ENCODE measurements around the gene RNF213. TPM values are rescaled to one million over a fixed set of nuclear protein-coding genes. Genes with fewer than 3 reads are reported as not detected.

The RNF213 gene
- total RNA-seq, 1 donor from 2014 or later, result 120 TPM

GRCh38 chr17:80248894-80249710 lies 11.6 kb upstream of the RNF213 start:
- FAIRE-seq (no peak), DNase-seq (ENCODE audit: low read depth) (no peak)
- Histone ChIP-seq H3K79me2 (ENCODE audit: insufficient read depth, low read length) (no peaks in the 10 kb centered on the region), H3K4me1 (ENCODE audit: insufficient read depth, low read length) (no peaks in the 10 kb centered on the region), H3K27me3 (ENCODE audit: insufficient read depth, low read length) (no peaks in the 10 kb centered on the region), H4K20me1 (ENCODE audit: insufficient read depth, low read length) (no peaks in the 10 kb centered on the region), H3K27ac (ENCODE audit: low read depth, low read length) (no peak overlapping the region), H3K9me3 (ENCODE audit: insufficient read depth, low read depth, low read length) (no peaks in the 10 kb centered on the region), H2AFZ (ENCODE audit: low read depth, low read length) (no peak overlapping the region), H3K4me2 (ENCODE audit: low read length) (no peak overlapping the region), H3K9ac (ENCODE audit: low read length) (no peak overlapping the region), H3K36me3 (ENCODE audit: insufficient read depth, low read length) (no peaks in the 10 kb centered on the region), H3K4me3 (ENCODE audit: insufficient read depth, low read depth, low read length) (no peak overlapping the region)
- Mint-ChIP-seq H3K9me3 (ENCODE audit: unreplicated experiment) (no peaks in the 10 kb centered on the region), H3K36me3 (ENCODE audit: low read depth, unreplicated experiment) (peaks cover 11% of the 10 kb centered on the region), H3K4me3 (ENCODE audit: unreplicated experiment) (no peak overlapping the region), H3K4me1 (ENCODE audit: low read depth, unreplicated experiment) (no peaks in the 10 kb centered on the region), H3K27ac (ENCODE audit: unreplicated experiment) (no peak overlapping the region), H3K27me3 (ENCODE audit: low read depth, unreplicated experiment) (no peaks in the 10 kb centered on the region)
- TF ChIP-seq EZH2 (IDR thresholded peaks at IDR 0.05; ENCODE audit: insufficient read depth, low read length) (no peak), CTCF (IDR thresholded peaks at IDR 0.05; ENCODE audit: insufficient read depth, low read depth, low read length) (no peak)

DNA sequence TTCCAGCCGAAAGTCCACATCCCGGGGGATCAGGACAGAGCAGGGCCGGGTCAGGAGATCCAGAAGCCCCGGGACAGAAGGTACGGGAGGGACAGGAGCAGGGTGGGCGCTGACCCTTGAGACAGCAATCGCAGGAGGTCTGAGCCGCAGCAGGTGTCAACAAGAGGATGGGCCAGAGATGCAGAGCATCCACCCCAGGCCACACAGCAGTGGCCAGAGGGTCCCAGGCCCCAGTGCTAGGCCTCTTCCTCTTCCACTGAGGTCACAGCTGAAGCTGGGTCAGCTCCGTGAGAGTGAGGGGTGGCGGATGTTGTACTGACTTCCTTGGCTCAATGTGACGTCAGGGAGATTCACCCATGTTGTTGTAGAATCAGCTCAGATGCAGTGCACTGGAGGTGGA lies 8.7 kb upstream of the RNF213 start:
- H3K4me3 ChIP-seq (ENCODE audit: insufficient read depth, low read depth, low read length), result no peak overlapping the region
- no peak overlapping the region for H3K4me2 ChIP-seq (ENCODE audit: low read length)
- H3K27me3 Mint-ChIP-seq (ENCODE audit: low read depth, unreplicated experiment), result no peaks in the 10 kb centered on the region
- peak overlapping the region; percentile 69 for H3K27ac Mint-ChIP-seq (ENCODE audit: unreplicated experiment)
- peaks cover 12% of the 10 kb centered on the region for H3K4me1 Mint-ChIP-seq (ENCODE audit: low read depth, unreplicated experiment)
- DNase-seq (ENCODE audit: low read depth) (no peak), FAIRE-seq (no peak)
- H3K79me2 ChIP-seq (ENCODE audit: insufficient read depth, low read length), result no peaks in the 10 kb centered on the region
- H2AFZ ChIP-seq (ENCODE audit: low read depth, low read length), result no peak overlapping the region
- H3K27me3 ChIP-seq (ENCODE audit: insufficient read depth, low read length), result no peaks in the 10 kb centered on the region
- peaks cover 7% of the 10 kb centered on the region for H3K4me1 ChIP-seq (ENCODE audit: insufficient read depth, low read length)
- H3K36me3 ChIP-seq (ENCODE audit: insufficient read depth, low read length), result no peaks in the 10 kb centered on the region
- H3K9me3 ChIP-seq (ENCODE audit: insufficient read depth, low read depth, low read length), result no peaks in the 10 kb centered on the region
- no peaks in the 10 kb centered on the region for H4K20me1 ChIP-seq (ENCODE audit: insufficient read depth, low read length)
- H3K27ac ChIP-seq (ENCODE audit: low read depth, low read length), result no peak overlapping the region
- TF ChIP-seq EZH2 (IDR thresholded peaks at IDR 0.05; ENCODE audit: insufficient read depth, low read length) (no peak), CTCF (IDR thresholded peaks at IDR 0.05; ENCODE audit: insufficient read depth, low read depth, low read length) (no peak)
- H3K36me3 Mint-ChIP-seq (ENCODE audit: low read depth, unreplicated experiment), result peaks cover 3% of the 10 kb centered on the region
- no peak overlapping the region for H3K9ac ChIP-seq (ENCODE audit: low read length)
- no peak overlapping the region for H3K4me3 Mint-ChIP-seq (ENCODE audit: unreplicated experiment)
- no peaks in the 10 kb centered on the region for H3K9me3 Mint-ChIP-seq (ENCODE audit: unreplicated experiment)

- Mint-ChIP-seq H3K36me3 (ENCODE audit: low read depth, unreplicated experiment) (peaks cover 3% of the 10 kb centered on the region), H3K4me3 (ENCODE audit: unreplicated experiment) (no peak overlapping the region), H3K9me3 (ENCODE audit: unreplicated experiment) (no peaks in the 10 kb centered on the region), H3K4me1 (ENCODE audit: low read depth, unreplicated experiment) (peaks cover 12% of the 10 kb centered on the region), H3K27ac (ENCODE audit: unreplicated experiment) (no peak overlapping the region), H3K27me3 (ENCODE audit: low read depth, unreplicated experiment) (no peaks in the 10 kb centered on the region)
- no peak overlapping the region for H3K27ac ChIP-seq (ENCODE audit: low read depth, low read length)
- no peak for FAIRE-seq
- no peak overlapping the region for H3K9ac ChIP-seq (ENCODE audit: low read length)
- DNase-seq (ENCODE audit: low read depth), result no peak
- H3K79me2 ChIP-seq (ENCODE audit: insufficient read depth, low read length), result no peaks in the 10 kb centered on the region
- H2AFZ ChIP-seq (ENCODE audit: low read depth, low read length), result no peak overlapping the region
- H3K36me3 ChIP-seq (ENCODE audit: insufficient read depth, low read length), result no peaks in the 10 kb centered on the region
- no peaks in the 10 kb centered on the region for H4K20me1 ChIP-seq (ENCODE audit: insufficient read depth, low read length)
- H3K27me3 ChIP-seq (ENCODE audit: insufficient read depth, low read length), result no peaks in the 10 kb centered on the region
- TF ChIP-seq CTCF (IDR thresholded peaks at IDR 0.05; ENCODE audit: insufficient read depth, low read depth, low read length), result peak; percentile 12
- no peak for TF ChIP-seq EZH2 (IDR thresholded peaks at IDR 0.05; ENCODE audit: insufficient read depth, low read length)
- H3K4me2 ChIP-seq (ENCODE audit: low read length), result no peak overlapping the region
- H3K9me3 ChIP-seq (ENCODE audit: insufficient read depth, low read depth, low read length), result no peaks in the 10 kb centered on the region
- peaks cover 7% of the 10 kb centered on the region for H3K4me1 ChIP-seq (ENCODE audit: insufficient read depth, low read length)
- no peak overlapping the region for H3K4me3 ChIP-seq (ENCODE audit: insufficient read depth, low read depth, low read length)
Measured at GRCh38 chr17:80252871-80253270, 7.8 kb upstream of the RNF213 start.
